ENCODE data around the gene RHBG. TPM values are rescaled to one million over a fixed set of nuclear protein-coding genes. Genes with fewer than 3 reads are reported as not detected.
"Not testable (repeated sequence)": the region's sequence is repeated elsewhere in the genome, so short reads cannot be mapped to it uniquely, and the experiment has no call there.

RHBG gene
- total RNA-seq, 4 donors from 2014 or later, result not detected

GRCh38 chr1:156342166-156342955 lies 26.6 kb upstream of the RHBG start:
- intact Hi-C loops (cut with DNase I; ENCODE audit: low total_unique reads), result no loop called here
- in situ Hi-C loops (cut with MboI; ENCODE audit: low pct_ligation_motif_present in 1 of 4, low pct_unique_long_range_greater_than_20kb in 1 of 4, low sequenced_read_pairs in 3 of 4), result no loop called here
- H3K9me3 ChIP-seq, result no peaks in the 10 kb centered on the region
- no peak overlapping the region for H3K27ac ChIP-seq
- H3K4me3 ChIP-seq, result no peak overlapping the region
- peaks cover 0 to 1% (median under 1%) of the 10 kb centered on the region in 4 donors for H3K4me1 ChIP-seq
- no peak for DNase-seq
- H3K36me3 ChIP-seq, result no peaks in the 10 kb centered on the region
- no peaks in the 10 kb centered on the region for H3K27me3 ChIP-seq
- TF ChIP-seq POLR2AphosphoS5 (IDR thresholded peaks at IDR 0.05) (no peak), EP300 (IDR thresholded peaks at IDR 0.05; ENCODE audit: low read depth) (no peak), CTCF (IDR thresholded peaks at IDR 0.05) (no peak), POLR2A (IDR thresholded peaks at IDR 0.05) (no peak)
- 84 to 100% methylated on average over 1 of the region's 1 CpG for WGBS, 2 donors (ENCODE audit: low coverage in 1 of 2)

GRCh38 chr1:156344409-156344808 lies 24.6 kb upstream of the RHBG start:
- intact Hi-C loops (cut with DNase I; ENCODE audit: low total_unique reads), result no loop called here
- no peaks in the 10 kb centered on the region for H3K36me3 ChIP-seq
- WGBS, 2 donors (ENCODE audit: low coverage in 1 of 2), result 82 to 89% methylated on average over 1 to 3 of the region's 3 CpGs

GRCh38 chr1:156346035-156346434 lies 23.0 kb upstream of the RHBG start:
- WGBS, 2 donors (ENCODE audit: low coverage in 1 of 2), result 92% methylated on average over 2 of the region's 2 CpGs; no CpG with 5 or more reads in 1 of the 2 donors

More at GRCh38 chr1:156344409-156344808, 24.6 kb upstream of the RHBG start:
- in situ Hi-C loops (cut with MboI; ENCODE audit: low pct_ligation_motif_present in 1 of 4, low pct_unique_long_range_greater_than_20kb in 1 of 4, low sequenced_read_pairs in 3 of 4), result no loop called here
- no peak for DNase-seq
- Histone ChIP-seq H3K4me1 (no peaks in the 10 kb centered on the region), H3K27ac (no peak overlapping the region), H3K9me3 (no peaks in the 10 kb centered on the region), H3K27me3 (no peaks in the 10 kb centered on the region), H3K4me3 (no peak overlapping the region)
- TF ChIP-seq CTCF (IDR thresholded peaks at IDR 0.05) (no peak), EP300 (IDR thresholded peaks at IDR 0.05; ENCODE audit: low read depth) (no peak), POLR2A (IDR thresholded peaks at IDR 0.05) (no peak), POLR2AphosphoS5 (IDR thresholded peaks at IDR 0.05) (no peak)

GRCh38 chr1:156346636-156347035 lies 22.4 kb upstream of the RHBG start:
- Histone ChIP-seq H3K4me1 (no peaks in the 10 kb centered on the region), H3K27ac (no peak overlapping the region), H3K36me3 (no peaks in the 10 kb centered on the region), H3K9me3 (no peaks in the 10 kb centered on the region), H3K4me3 (no peak overlapping the region), H3K27me3 (no peaks in the 10 kb centered on the region)
- TF ChIP-seq CTCF (IDR thresholded peaks at IDR 0.05) (no peak), EP300 (IDR thresholded peaks at IDR 0.05; ENCODE audit: low read depth) (no peak), POLR2AphosphoS5 (IDR thresholded peaks at IDR 0.05) (no peak), POLR2A (IDR thresholded peaks at IDR 0.05) (no peak)
- intact Hi-C loops (cut with DNase I; ENCODE audit: low total_unique reads) (no loop called here), in situ Hi-C loops (cut with MboI; ENCODE audit: low pct_ligation_motif_present in 1 of 4, low pct_unique_long_range_greater_than_20kb in 1 of 4, low sequenced_read_pairs in 3 of 4) (no loop called here)
- no peak for DNase-seq
- 35% methylated on average over 2 of the region's 2 CpGs; no CpG with 5 or more reads in 1 of the 2 donors for WGBS, 2 donors (ENCODE audit: low coverage in 1 of 2)

More at GRCh38 chr1:156346035-156346434, 23.0 kb upstream of the RHBG start:
- intact Hi-C loops (cut with DNase I; ENCODE audit: low total_unique reads); H3K27me3 ChIP-seq; in situ Hi-C loops (cut with MboI; ENCODE audit: low pct_ligation_motif_present in 1 of 4, low pct_unique_long_range_greater_than_20kb in 1 of 4, low sequenced_read_pairs in 3 of 4); H3K9me3 ChIP-seq; H3K4me3 ChIP-seq; H3K27ac ChIP-seq; H3K36me3 ChIP-seq; DNase-seq; H3K4me1 ChIP-seq: not testable (repeated sequence)
